Stimulated activated CD8-positive, alpha-beta memory T cell treated with anti-CD3 and anti-CD28 coated beads, Interleukin-12 subunit alpha, Interleukin-12 subunit beta, amount 100 ng/mL, for 1 hour (primary cell): Measurements from ENCODE around the gene PRR20D.
"Not testable (repeated sequence)": the region's sequence is repeated elsewhere in the genome, so short reads cannot be mapped to it uniquely, and the experiment has no call there.

Experiments used
- DNase-seq: peaks from one replicate; pipeline ENCODE4 v3.0.0-alpha.2; 2020; ENCODE audit warnings: low read depth

The PRR20D gene

GRCh38 chr13:57160332-57160731 lies at the start of gene PRR20D:
Gene PRR20D, plus strand, starts transcription at chr13:57160632. Its CDS starts 387 bp downstream, at chr13:57161019.
- DNase-seq = not testable (repeated sequence)

- no peak for DNase-seq
These were observed 45.5 kb upstream of the PRR20D start for GRCh38 chr13:57114945-57115344.

- DNase-seq = no peak
These were observed 36.8 kb upstream of the PRR20D start for GRCh38 chr13:57123681-57124080.

- DNase-seq = no peak
These were observed 31.5 kb upstream of the PRR20D start for GRCh38 chr13:57128909-57129308.

- DNase-seq = no peak
These were observed 24.3 kb upstream of the PRR20D start for GRCh38 chr13:57136093-57136492.

GRCh38 chr13:57137585-57137984 lies 22.8 kb upstream of the PRR20D start:
- DNase-seq = no peak

GRCh38 chr13:57138988-57139387 lies 21.4 kb upstream of the PRR20D start:
- DNase-seq = no peak

GRCh38 chr13:57139781-57140180 lies 20.7 kb upstream of the PRR20D start:
- not testable (repeated sequence) for DNase-seq

- DNase-seq = not testable (repeated sequence)
These were observed 20.0 kb upstream of the PRR20D start, which contains the start of gene PRR20A for GRCh38 chr13:57140235-57140968. Gene PRR20A, plus strand, starts transcription at chr13:57140918. Its CDS starts 387 bp downstream, at chr13:57141305.

GRCh38 chr13:57147188-57147587 lies 13.2 kb upstream of the PRR20D start, which contains the start of gene PRR20B:
Gene PRR20B, plus strand, starts transcription at chr13:57147488. Its CDS starts 387 bp downstream, at chr13:57147875.
- not testable (repeated sequence) for DNase-seq

- not testable (repeated sequence) for DNase-seq
These were observed 12.3 kb upstream of the PRR20D start for GRCh38 chr13:57148106-57148505.

GRCh38 chr13:57153761-57154160 lies 6.7 kb upstream of the PRR20D start, which contains the start of gene PRR20C:
Gene PRR20C, plus strand, starts transcription at chr13:57154061. Its CDS starts 387 bp downstream, at chr13:57154448.
- DNase-seq = not testable (repeated sequence)

GRCh38 chr13:57166897-57167296 lies 6.5 kb downstream of the PRR20D start, which contains the start of gene PRR20E:
Gene PRR20E, plus strand, starts transcription at chr13:57167197. Its CDS starts 387 bp downstream, at chr13:57167584.
- not testable (repeated sequence) for DNase-seq

- no peak for DNase-seq
These were observed 31.2 kb downstream of the PRR20D start for GRCh38 chr13:57191667-57192066.

- DNase-seq = no peak
These were observed 52.6 kb downstream of the PRR20D start for GRCh38 chr13:57212989-57213388.
